ENCODE measurements around the gene PKP3. TPM values are rescaled to one million over a fixed set of nuclear protein-coding genes. Genes with fewer than 3 reads are reported as not detected.

PKP3 gene
- polyA plus RNA-seq, 1 of the 3 experiments (the other 2 are of a cell fraction): 1.4 TPM

- Histone ChIP-seq H3K79me2 (ENCODE audit: insufficient read depth) (no peaks in the 10 kb centered on the region), H3F3A (replicated peaks; ENCODE audit: insufficient read depth) (no peaks in the 10 kb centered on the region), H3K9ac (no peak overlapping the region), H4K20me1 (ENCODE audit: insufficient read depth) (no peaks in the 10 kb centered on the region), H3K36me3 (replicated peaks in 1 of 2; ENCODE audit: control insufficient read depth in 1 of 2, insufficient read depth in 2 of 2, low read length in 1 of 2) (no peaks in the 10 kb centered on the region), H3K4me2 (no peak overlapping the region; the same call in 1 of the 2 replicates), H3K27me3 (ENCODE audit: insufficient read depth) (no peaks in the 10 kb centered on the region), H2AFZ (ENCODE audit: low read depth) (no peak overlapping the region), H3K4me1 (ENCODE audit: control insufficient read depth in 1 of 2, insufficient read depth in 2 of 2, low read depth in 1 of 2, low read length in 1 of 2) (peaks cover 8 to 10% of the 10 kb centered on the region in 2 experiments; a peak in 3 of 4 replicates), H3K9me2 (no peaks in the 10 kb centered on the region), H3K9me3 (no peaks in the 10 kb centered on the region), H3K4me3 (ENCODE audit: low read depth in 2 of 2, low read length in 1 of 2) (no peak overlapping the region), H3K27ac (ENCODE audit: low read depth in 2 of 2, low read length in 1 of 2) (no peak overlapping the region)
- ChIA-PET CTCF (interaction anchor here (0.9 to 1.0 kb wide), 3 partner anchors 14 to 56 kb away, joined by 3 read pairs; no protein-coding TSS in a partner anchor), POLR2A (interaction anchor here (1.4 kb wide), 1 partner anchor 9 kb away, joined by 3 read pairs; no protein-coding TSS in a partner anchor)
- no peak for TF ChIP-seq YY1 (IDR thresholded peaks at IDR 0.05; ENCODE audit: low read depth)
- no peak for TF ChIP-seq GATA2 (CRISPR knock-in tag; IDR thresholded peaks at IDR 0.05)
- TF ChIP-seq RFX5 (IDR thresholded peaks at IDR 0.05; ENCODE audit: low read length): no peak
- no peak for TF ChIP-seq TAF1 (IDR thresholded peaks at IDR 0.05; ENCODE audit: borderline replicate concordance, low read depth, low read length)
- no peak for TF ChIP-seq SIN3A (IDR thresholded peaks at IDR 0.05; ENCODE audit: borderline replicate concordance, low read depth, low read length)
- TF ChIP-seq USF2 (IDR thresholded peaks at IDR 0.05; ENCODE audit: borderline replicate concordance, low read depth, low read length): no peak
- TF ChIP-seq FOXJ3 (CRISPR knock-in tag; IDR thresholded peaks at IDR 0.05): no peak
- TF ChIP-seq POLR2AphosphoS5 (IDR thresholded peaks at IDR 0.05; ENCODE audit: low read depth, low read length): no peak
- no peak for TF ChIP-seq ELF1 (IDR thresholded peaks at IDR 0.05)
- no peak for TF ChIP-seq MXI1 (IDR thresholded peaks at IDR 0.05; ENCODE audit: low read depth, low read length)
- TF ChIP-seq SMC3 (IDR thresholded peaks at IDR 0.05; ENCODE audit: low read depth, low read length): no peak
- TF ChIP-seq JUND (IDR thresholded peaks at IDR 0.05): no peak
- no peak for TF ChIP-seq NFIC (IDR thresholded peaks at IDR 0.05; ENCODE audit: borderline replicate concordance)
- TF ChIP-seq IRF3 (IDR thresholded peaks at IDR 0.05; ENCODE audit: low read depth, low read length): no peak
- no peak for TF ChIP-seq EZH2phosphoT487 (IDR thresholded peaks at IDR 0.05; ENCODE audit: borderline replicate concordance, low read depth)
- TF ChIP-seq GABPA (IDR thresholded peaks at IDR 0.05; ENCODE audit: low read depth): no peak
- TF ChIP-seq REST (IDR thresholded peaks at IDR 0.05; ENCODE audit: low read depth, low read length): no peak
- no peak for TF ChIP-seq ZBTB33 (IDR thresholded peaks at IDR 0.05; ENCODE audit: borderline replicate concordance, low read depth)
- no peak for TF ChIP-seq TEAD4 (IDR thresholded peaks at IDR 0.05; ENCODE audit: borderline replicate concordance, insufficient read depth)
- no peak for DNase-seq
- WGBS (ENCODE audit: low lambda C conversion rate): 80% methylated on average over 23 of the region's 36 CpGs
Observed at GRCh38 chr11:392102-392777, 1.8 kb upstream of the PKP3 start.
